ENCODE results near the gene NHEJ1. TPM values are rescaled to one million over a fixed set of nuclear protein-coding genes. Genes with fewer than 3 reads are reported as not detected.

Gene NHEJ1
- polyA plus RNA-seq, 3 donors: 12.6 to 20.9 (median 20.3) TPM

DNA sequence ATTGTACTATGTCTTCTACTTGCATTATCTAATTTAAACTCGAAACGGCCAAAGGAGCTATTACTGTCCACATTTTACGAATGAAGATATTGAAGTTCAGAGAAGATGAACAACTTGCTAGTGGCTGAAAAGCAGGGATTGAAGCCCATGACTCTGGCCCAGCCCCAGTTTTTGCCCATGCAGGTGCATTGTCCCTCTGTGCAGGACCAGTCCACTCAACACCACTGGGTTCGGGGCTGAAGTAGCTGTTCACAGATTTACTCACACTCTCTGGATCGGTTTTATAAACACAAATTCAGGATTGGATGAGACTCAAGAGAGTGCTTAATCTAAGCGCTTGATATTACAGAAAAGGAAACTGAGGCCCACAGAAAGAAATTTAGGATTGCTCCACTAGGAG lies 98.5 kb downstream of the NHEJ1 start:
- no peak overlapping the region for H3K27ac Mint-ChIP-seq
- peaks cover 0 to 7% of the 10 kb centered on the region in 2 donors for H3K36me3 Mint-ChIP-seq
- Histone ChIP-seq H3K36me3 (replicated peaks in 1 of 2; ENCODE audit: control insufficient read depth in 1 of 2, insufficient read depth in 2 of 2, low read length in 2 of 2) (no peaks in the 10 kb centered on the region), H3K4me1 (ENCODE audit: control insufficient read depth in 1 of 2, insufficient read depth in 2 of 2, low read length in 2 of 2) (peaks cover 9 to 15% of the 10 kb centered on the region in 2 donors), H3K4me3 (replicated peaks in 1 of 3; ENCODE audit: low read depth in 2 of 3, low read length in 3 of 3) (no peak overlapping the region), H3K27ac (ENCODE audit: low read depth in 1 of 2, low read length in 2 of 2) (no peak overlapping the region), H3K9me3 (replicated peaks in 1 of 2; ENCODE audit: control insufficient read depth in 1 of 2, insufficient read depth in 1 of 2, low read length in 2 of 2) (peaks cover 0 to 17% of the 10 kb centered on the region in 2 donors), H2AFZ (ENCODE audit: insufficient read depth, low read depth, low read length, poor library complexity, severe bottlenecking) (no peak overlapping the region), H3K9ac (ENCODE audit: insufficient read depth, low read length, poor library complexity, severe bottlenecking) (no peak overlapping the region), H4K20me1 (ENCODE audit: insufficient read depth, low read length) (no peaks in the 10 kb centered on the region), H3K4me2 (replicated peaks; ENCODE audit: extremely low read depth, low read length, poor library complexity, severe bottlenecking) (no peak overlapping the region), H3K27me3 (ENCODE audit: control insufficient read depth in 2 of 2, insufficient read depth in 2 of 2, low read length in 2 of 2) (peaks cover 69 to 83% of the 10 kb centered on the region in 2 donors), H3K79me2 (ENCODE audit: insufficient read depth, low read length) (no peaks in the 10 kb centered on the region)
- intact Hi-C loops (cut with micrococcal nuclease): no loop called here
- WGBS (ENCODE audit: insufficient coverage): 83% methylated on average over 1 of the region's 6 CpGs
- H3K27me3 Mint-ChIP-seq (ENCODE audit: low read depth in 3 of 3): peaks cover 71 to 85% (median 76%) of the 10 kb centered on the region in 3 donors
- H3K4me1 Mint-ChIP-seq: peaks cover 17% of the 10 kb centered on the region
- DNase-seq: no peak
- H3K4me3 Mint-ChIP-seq: peak overlapping the region in 1 of 2 donors; percentile 68
- peaks cover 0 to 23% (median 4%) of the 10 kb centered on the region in 7 donors for H3K9me3 Mint-ChIP-seq
- TF ChIP-seq, protein P1, sequence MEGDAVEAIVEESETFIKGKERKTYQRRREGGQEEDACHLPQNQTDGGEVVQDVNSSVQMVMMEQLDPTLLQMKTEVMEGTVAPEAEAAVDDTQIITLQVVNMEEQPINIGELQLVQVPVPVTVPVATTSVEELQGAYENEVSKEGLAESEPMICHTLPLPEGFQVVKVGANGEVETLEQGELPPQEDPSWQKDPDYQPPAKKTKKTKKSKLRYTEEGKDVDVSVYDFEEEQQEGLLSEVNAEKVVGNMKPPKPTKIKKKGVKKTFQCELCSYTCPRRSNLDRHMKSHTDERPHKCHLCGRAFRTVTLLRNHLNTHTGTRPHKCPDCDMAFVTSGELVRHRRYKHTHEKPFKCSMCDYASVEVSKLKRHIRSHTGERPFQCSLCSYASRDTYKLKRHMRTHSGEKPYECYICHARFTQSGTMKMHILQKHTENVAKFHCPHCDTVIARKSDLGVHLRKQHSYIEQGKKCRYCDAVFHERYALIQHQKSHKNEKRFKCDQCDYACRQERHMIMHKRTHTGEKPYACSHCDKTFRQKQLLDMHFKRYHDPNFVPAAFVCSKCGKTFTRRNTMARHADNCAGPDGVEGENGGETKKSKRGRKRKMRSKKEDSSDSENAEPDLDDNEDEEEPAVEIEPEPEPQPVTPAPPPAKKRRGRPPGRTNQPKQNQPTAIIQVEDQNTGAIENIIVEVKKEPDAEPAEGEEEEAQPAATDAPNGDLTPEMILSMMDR (IDR thresholded peaks at IDR 0.05): no peak

DNA sequence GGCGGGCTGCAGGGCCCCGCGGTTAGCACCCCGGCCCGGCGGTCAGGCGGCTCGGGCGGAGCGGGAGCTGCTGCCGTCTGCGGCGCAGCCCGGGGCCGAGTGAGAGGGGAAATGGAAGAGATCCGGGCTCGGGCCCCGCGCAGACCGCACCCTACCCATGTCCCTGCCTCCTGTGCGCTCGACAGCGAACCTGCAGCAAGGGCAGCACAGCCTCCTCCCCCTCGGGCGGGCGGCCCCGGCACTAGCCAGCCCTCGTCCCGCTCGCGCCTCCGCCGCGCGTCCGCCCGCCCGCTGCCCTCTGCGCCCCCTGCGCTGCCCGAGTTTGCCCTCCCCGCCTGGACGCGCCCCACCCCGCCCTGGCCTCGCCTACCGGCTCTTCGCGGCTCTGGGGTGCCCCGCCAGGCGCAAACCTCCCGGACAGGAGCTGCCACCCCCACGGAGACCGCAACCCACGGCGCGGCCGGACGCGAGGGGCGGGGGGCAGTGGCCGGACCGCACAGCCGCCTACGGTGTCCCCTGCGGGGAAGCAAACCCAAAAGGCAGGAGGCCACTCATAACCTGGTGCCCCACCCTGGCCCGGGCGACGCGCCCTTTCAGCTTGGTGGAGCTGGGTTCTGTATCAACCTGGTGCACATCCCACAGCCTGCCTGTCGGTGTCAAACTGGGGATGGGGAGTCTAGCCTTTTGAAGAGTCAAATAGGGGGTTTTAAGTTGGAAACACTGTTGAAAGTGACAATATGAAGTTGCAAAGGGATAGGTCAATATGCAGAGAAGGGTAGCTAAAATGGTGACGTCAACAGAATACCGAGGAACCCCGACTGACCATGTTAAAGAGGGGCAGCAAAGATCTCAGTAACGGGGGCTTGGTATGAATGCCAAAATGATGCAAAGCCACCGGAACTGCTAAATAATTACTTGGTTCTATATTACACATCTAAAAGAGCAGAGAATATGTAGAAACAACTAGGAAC lies 99.5 kb downstream of the NHEJ1 start, which contains the start of gene IHH:
IHH (minus strand) TSS at position 101 of the 971 bp plus-strand sequence. CDS start 454 bp downstream, outside the sequence.
- H3K4me1 ChIP-seq (ENCODE audit: control insufficient read depth in 1 of 2, insufficient read depth in 2 of 2, low read length in 2 of 2): peaks cover 9 to 15% of the 10 kb centered on the region in 2 donors
- H3K4me2 ChIP-seq (replicated peaks; ENCODE audit: extremely low read depth, low read length, poor library complexity, severe bottlenecking): peak within 1 kb of the TSS; percentile 36
- TF ChIP-seq, protein P1 (IDR thresholded peaks at IDR 0.05): no peak
- Mint-ChIP-seq H3K27ac (no peak within 1 kb of the TSS), H3K27me3 (ENCODE audit: low read depth in 3 of 3) (peaks cover 78 to 90% (median 80%) of the 10 kb centered on the region in 3 donors), H3K4me3 (peak within 1 kb of the TSS; percentile 47 to 81), H3K4me1 (peaks cover 17% of the 10 kb centered on the region), H3K36me3 (peaks cover 0 to 7% of the 10 kb centered on the region in 2 donors), H3K9me3 (peaks cover 0 to 31% (median 4%) of the 10 kb centered on the region in 7 donors)
- H2AFZ ChIP-seq (ENCODE audit: insufficient read depth, low read depth, low read length, poor library complexity, severe bottlenecking): no peak within 1 kb of the TSS
- peaks cover 0 to 27% of the 10 kb centered on the region in 2 donors for H3K9me3 ChIP-seq (replicated peaks in 1 of 2; ENCODE audit: control insufficient read depth in 1 of 2, insufficient read depth in 1 of 2, low read length in 2 of 2)
- no peak within 1 kb of the TSS for H3K27ac ChIP-seq (ENCODE audit: low read depth in 1 of 2, low read length in 2 of 2)
- no peaks in the 10 kb centered on the region for H3K36me3 ChIP-seq (replicated peaks in 1 of 2; ENCODE audit: control insufficient read depth in 1 of 2, insufficient read depth in 2 of 2, low read length in 2 of 2)
- DNase-seq: no peak
- intact Hi-C loops (cut with micrococcal nuclease): no loop called here
- peaks cover 71 to 88% of the 10 kb centered on the region in 2 donors for H3K27me3 ChIP-seq (ENCODE audit: control insufficient read depth in 2 of 2, insufficient read depth in 2 of 2, low read length in 2 of 2)
- no peaks in the 10 kb centered on the region for H3K79me2 ChIP-seq (ENCODE audit: insufficient read depth, low read length)
- WGBS (ENCODE audit: insufficient coverage): 2% methylated on average over 74 of the region's 76 CpGs
- H3K9ac ChIP-seq (ENCODE audit: insufficient read depth, low read length, poor library complexity, severe bottlenecking): no peak within 1 kb of the TSS
- H4K20me1 ChIP-seq (ENCODE audit: insufficient read depth, low read length): no peaks in the 10 kb centered on the region
- H3K4me3 ChIP-seq (replicated peaks in 1 of 3; ENCODE audit: low read depth in 2 of 3, low read length in 3 of 3): no peak within 1 kb of the TSS
